ENCODE results near the gene ARPC4.

DNA sequence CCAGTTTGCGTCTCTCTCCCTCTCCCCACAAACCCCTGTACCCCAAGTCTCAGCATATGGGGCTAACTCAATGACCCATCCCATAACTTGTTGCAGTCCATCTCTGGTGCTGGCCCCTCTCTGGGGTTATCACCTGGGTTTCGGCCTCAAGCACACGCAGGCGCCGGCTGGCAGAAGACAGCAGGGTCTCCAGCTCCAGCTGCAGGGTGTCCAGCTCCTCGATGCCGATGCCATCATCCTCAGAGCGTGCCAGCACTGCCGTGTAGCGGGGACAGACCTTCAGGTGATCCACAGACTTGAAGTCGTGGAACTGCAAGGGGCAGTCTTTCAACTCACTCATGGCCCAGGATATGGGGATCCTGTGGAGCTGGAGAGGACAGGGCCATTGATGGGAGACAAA, 1.8 kb upstream of the ARPC4 start:
- TF ChIP-seq, protein P1, sequence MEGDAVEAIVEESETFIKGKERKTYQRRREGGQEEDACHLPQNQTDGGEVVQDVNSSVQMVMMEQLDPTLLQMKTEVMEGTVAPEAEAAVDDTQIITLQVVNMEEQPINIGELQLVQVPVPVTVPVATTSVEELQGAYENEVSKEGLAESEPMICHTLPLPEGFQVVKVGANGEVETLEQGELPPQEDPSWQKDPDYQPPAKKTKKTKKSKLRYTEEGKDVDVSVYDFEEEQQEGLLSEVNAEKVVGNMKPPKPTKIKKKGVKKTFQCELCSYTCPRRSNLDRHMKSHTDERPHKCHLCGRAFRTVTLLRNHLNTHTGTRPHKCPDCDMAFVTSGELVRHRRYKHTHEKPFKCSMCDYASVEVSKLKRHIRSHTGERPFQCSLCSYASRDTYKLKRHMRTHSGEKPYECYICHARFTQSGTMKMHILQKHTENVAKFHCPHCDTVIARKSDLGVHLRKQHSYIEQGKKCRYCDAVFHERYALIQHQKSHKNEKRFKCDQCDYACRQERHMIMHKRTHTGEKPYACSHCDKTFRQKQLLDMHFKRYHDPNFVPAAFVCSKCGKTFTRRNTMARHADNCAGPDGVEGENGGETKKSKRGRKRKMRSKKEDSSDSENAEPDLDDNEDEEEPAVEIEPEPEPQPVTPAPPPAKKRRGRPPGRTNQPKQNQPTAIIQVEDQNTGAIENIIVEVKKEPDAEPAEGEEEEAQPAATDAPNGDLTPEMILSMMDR (IDR thresholded peaks at IDR 0.05; ENCODE audit: low read length), result no peak
- TF ChIP-seq EZH2 (optimal IDR thresholded peaks at IDR 0.05; ENCODE audit: low read depth, low read length) (no peak), EZH2phosphoT487 (IDR thresholded peaks at IDR 0.05; ENCODE audit: low read length) (no peak)

Data from MM.1S (cell line).